Spleen (tissue), 11 donors: ENCODE results near the gene PHETA1. TPM values are rescaled to one million over a fixed set of nuclear protein-coding genes. Genes with fewer than 3 reads are reported as not detected.

Experiments used
- DNase-seq: peaks from one replicate; pipeline ENCODE4 v3.0.0-alpha.2; 2020
- H3K27ac ChIP-seq, 8 donors: fragments of 200-600 bp; sonication (generic) in 7 of 8; 1 replicate in 4 of 8; 2 replicates in 4 of 8; pipeline versions ENCODE4 v1.5.0 to v1.8.0; 2016 to 2021; ENCODE audit warnings: inconsistent platforms in 4 of 8, mild to moderate bottlenecking in 4 of 8, moderate library complexity in 1 of 8
- H3K27me3 ChIP-seq, 7 donors: fragments of 200-600 bp; sonication (generic) in 6 of 7; replicated peaks in 1 of 7; 1 replicate in 4 of 7; 2 replicates in 3 of 7; pipeline versions ENCODE4 v1.5.0 to v1.8.0; 2016 to 2021; ENCODE audit warnings: inconsistent platforms in 3 of 7, mild to moderate bottlenecking in 1 of 7
- H3K36me3 ChIP-seq, 6 donors: fragments of 200-600 bp; sonication (generic) in 5 of 6; 1 replicate in 4 of 6; 2 replicates in 2 of 6; pipeline versions ENCODE4 v1.5.0 to v1.8.0; 2016 to 2021; ENCODE audit warnings: inconsistent platforms in 2 of 6
- H3K4me1 ChIP-seq, 6 donors: fragments of 200-600 bp; sonication (generic) in 5 of 6; 1 replicate in 3 of 6; 2 replicates in 3 of 6; pipeline versions ENCODE4 v1.5.0 to v1.8.0; 2016 to 2021; ENCODE audit warnings: inconsistent platforms in 3 of 6
- H3K4me3 ChIP-seq, 8 donors: fragments of 200-600 bp; sonication (generic) in 7 of 8; 1 replicate in 4 of 8; 2 replicates in 4 of 8; pipeline versions ENCODE4 v1.5.0 to v1.8.0; 2016 to 2021; ENCODE audit warnings: inconsistent platforms in 4 of 8, mild to moderate bottlenecking in 4 of 8, moderate library complexity in 2 of 8
- H3K9me3 ChIP-seq, 8 donors: fragments of 200-600 bp; sonication (generic) in 7 of 8; 1 replicate in 4 of 8; 2 replicates in 4 of 8; pipeline versions ENCODE4 v1.5.0 to v1.8.0; 2016 to 2021; ENCODE audit warnings: inconsistent platforms in 4 of 8
- CTCF ChIP-seq, 11 experiments: fragments of 200-600 bp in 7 of 11; fragments of 450-650 bp in 4 of 11; sonication (generic) in 4 of 11; IDR thresholded peaks in 8 of 11; conservative IDR thresholded peaks in 3 of 11; 1 replicate in 7 of 11; 2 replicates in 4 of 11; pipeline versions ENCODE4 v1.4.0 to v1.8.0; 2016 to 2021; ENCODE audit warnings: antibody characterized with exemption in 11 of 11, inconsistent platforms in 4 of 11, mild to moderate bottlenecking in 1 of 11
- POLR2A ChIP-seq, 3 donors: fragments of 450-650 bp; IDR thresholded peaks; one replicate each; pipeline ENCODE4 v1.5.1; 2017; ENCODE audit warnings: antibody characterized with exemption in 3 of 3, mild to moderate bottlenecking in 1 of 3
- POLR2AphosphoS5 ChIP-seq, 3 donors: sonication (generic); formaldehyde crosslinking; IDR thresholded peaks; one replicate each; pipeline ENCODE4 v1.5.1; 2017; ENCODE audit warnings: antibody characterized with exemption in 3 of 3
- WGBS, 5 donors: extraction: QIAGEN DNeasy Blood & Tissue Kit in 3 of 5; methylation state at CpG; one replicate each; pipeline versions ENCODE4 v1.1.5 to v1.1.7; 2013 to 2018; 5-methylcytosine and 5-hydroxymethylcytosine counted together
- intact Hi-C: fragments of 100-400 bp; cut with DNase I; formaldehyde crosslinking; loops from one replicate; pipeline ENCODE4 v1.15.0; 2023; ENCODE audit warnings: low total_unique reads
- polyA plus RNA-seq, 3 donors: library from polyadenylated mRNA; stranded (reverse); fragments of 200-250 nt; gene quantifications; one replicate each; pipeline ENCODE4 v1.2.1, GENCODE V29; 2013
- total RNA-seq, 7 donors: library from RNA; depleted of rRNA in 3 of 7; stranded (reverse); fragments of >200 nt in 3 of 7; fragmentation: NEBNext Ultra II Directional in 4 of 7; extraction: Animal tissue kit (Norgen Biotek cat#: 25700) in 4 of 7; gene quantifications; one replicate each; pipeline versions ENCODE4 v1.1.0 to v1.2.1, GENCODE V29; 2016 to 2021
- donor health status: healthy with polysubstance abuse.
- donor health status: DM: no; HTN: no; CAD: no; lungs with moderate emphysema.
- donor health status: DM: no; HTN: no; CAD: no.
- donor health status: Bipolar disorder and iron deficiency.
- donor health status: healthy.
- donor health status: DM: no; HTN: no; CAD: no.
- donor health status: DM: yes; HTN: yes; CAD: no.

PHETA1 gene
- total and polyA plus RNA-seq, 10 donors = 4.9 to 39.7 (median 20.0) TPM

- Histone ChIP-seq H3K9me3 (no peaks in the 10 kb centered on the region), H3K27me3 (no peaks in the 10 kb centered on the region), H3K27ac (peak overlapping the region; percentile 80 to 99 (median 98)), H3K4me3 (peak overlapping the region in 1 of 8 donors; percentile 34), H3K4me1 (peaks cover 71 to 100% (median 96%) of the 10 kb centered on the region in 6 donors), H3K36me3 (peaks cover 0 to 37% (median 11%) of the 10 kb centered on the region in 6 donors)
- TF ChIP-seq POLR2AphosphoS5 (IDR thresholded peaks at IDR 0.05) (peak; percentile 34 to 70 (median 66)), POLR2A (IDR thresholded peaks at IDR 0.05) (no peak)
- no peak for DNase-seq
- WGBS, 5 donors = 27 to 38% (median 29%) methylated on average over 15 of the region's 15 CpGs
- intact Hi-C loops = no loop called here
Observed at GRCh38 chr12:111412007-111412829, 43.3 kb upstream of the PHETA1 start.

GRCh38 chr12:111411185-111411764, 42.4 kb upstream of the PHETA1 start:
- DNase-seq = no peak
- Histone ChIP-seq H3K27me3 (no peaks in the 10 kb centered on the region), H3K4me3 (peak overlapping the region in 1 of 8 donors; percentile 34), H3K27ac (peak overlapping the region; percentile 80 to 99 (median 98)), H3K36me3 (peaks cover 0 to 28% (median 5%) of the 10 kb centered on the region in 6 donors), H3K9me3 (no peaks in the 10 kb centered on the region), H3K4me1 (peaks cover 75 to 100% (median 94%) of the 10 kb centered on the region in 6 donors)
- TF ChIP-seq POLR2AphosphoS5 (IDR thresholded peaks at IDR 0.05) (no peak), CTCF (IDR thresholded peaks at IDR 0.05 in 8 of 11, conservative IDR thresholded peaks at IDR 0.05 in 3 of 11) (no peak), POLR2A (IDR thresholded peaks at IDR 0.05) (no peak)
- 68 to 78% (median 70%) methylated on average over 5 to 8 of the region's 8 CpGs for WGBS, 5 donors
- intact Hi-C loops = no loop called here

GRCh38 chr12:111410431-111411184, 41.7 kb upstream of the PHETA1 start:
- peaks cover 0 to 21% (median 0%) of the 10 kb centered on the region in 6 donors for H3K36me3 ChIP-seq
- H3K4me3 ChIP-seq = peak overlapping the region in 5 of 8 donors; percentile 79 to 94 (median 88)
- H3K27me3 ChIP-seq = no peaks in the 10 kb centered on the region
- H3K4me1 ChIP-seq = peaks cover 75 to 93% (median 89%) of the 10 kb centered on the region in 6 donors
- intact Hi-C loops = no loop called here
- H3K9me3 ChIP-seq = no peaks in the 10 kb centered on the region
- WGBS, 5 donors = 32 to 54% (median 47%) methylated on average over 5 to 12 of the region's 12 CpGs
- DNase-seq = peak; percentile 82
- TF ChIP-seq POLR2A (IDR thresholded peaks at IDR 0.05) = no peak
- TF ChIP-seq CTCF (IDR thresholded peaks at IDR 0.05 in 8 of 11, conservative IDR thresholded peaks at IDR 0.05 in 3 of 11) = no peak
- TF ChIP-seq POLR2AphosphoS5 (IDR thresholded peaks at IDR 0.05) = peak; percentile 18 to 56 (median 29)
- H3K27ac ChIP-seq = peak overlapping the region; percentile 80 to 99 (median 98)

GRCh38 chr12:111409780-111410430, 41.0 kb upstream of the PHETA1 start:
- peaks cover 78 to 92% (median 86%) of the 10 kb centered on the region in 6 donors for H3K4me1 ChIP-seq
- no peaks in the 10 kb centered on the region for H3K9me3 ChIP-seq
- peaks cover 0 to 14% (median 0%) of the 10 kb centered on the region in 6 donors for H3K36me3 ChIP-seq
- peak; percentile 69 to 86 (median 72) for TF ChIP-seq POLR2AphosphoS5 (IDR thresholded peaks at IDR 0.05)
- no peak for TF ChIP-seq POLR2A (IDR thresholded peaks at IDR 0.05)
- TF ChIP-seq CTCF (IDR thresholded peaks at IDR 0.05 in 8 of 11, conservative IDR thresholded peaks at IDR 0.05 in 3 of 11) = peak in 2 of 11 experiments; percentile 13 to 14
- peak overlapping the region; percentile 2 to 96 (median 86) for H3K4me3 ChIP-seq
- H3K27ac ChIP-seq = peak overlapping the region; percentile 80 to 99 (median 98)
- 10 to 34% (median 13%) methylated on average over 7 to 14 of the region's 14 CpGs for WGBS, 5 donors
- H3K27me3 ChIP-seq = no peaks in the 10 kb centered on the region
- intact Hi-C loops = no loop called here
- DNase-seq = peak; percentile 91
